Activated CD8-positive, alpha-beta T cell treated with anti-CD3 and anti-CD28 coated beads for 36 hours (primary cell): ENCODE data around the gene ERFL. TPM values are rescaled to one million over a fixed set of nuclear protein-coding genes. Genes with fewer than 3 reads are reported as not detected.

Experiments used
- ATAC-seq: fragments of 200-7000 bp; cut with Tn5 transposase; one replicate; pipeline ENCODE4 v1.10.0; 2021; ENCODE audit warnings: mild to moderate bottlenecking, moderate library complexity
- CTCF ChIA-PET: fragments of 350-600 bp; sonication (Branson Sonifier 250); formaldehyde crosslinking; loops from one replicate; lab custom pipeline; 2021; ENCODE audit warnings: antibody characterized with exemption; lab: Charles Lee
- POLR2A ChIA-PET: fragments of 350-600 bp; sonication (Branson Sonifier 250); formaldehyde crosslinking; loops from one replicate; lab custom pipeline; 2021; ENCODE audit warnings: antibody characterized with exemption; lab: Charles Lee
- DNase-seq: peaks from one replicate; pipeline ENCODE4 v3.0.0-alpha.2; 2020
- H3K27ac Mint-ChIP-seq: one replicate; pipeline ENCODE4 v1.8.0; 2021; ENCODE audit warnings: mild to moderate bottlenecking, mixed read lengths
- H3K27me3 Mint-ChIP-seq: one replicate; pipeline ENCODE4 v1.8.0; 2021; ENCODE audit warnings: mixed read lengths
- H3K36me3 Mint-ChIP-seq: one replicate; pipeline ENCODE4 v1.8.0; 2021; ENCODE audit warnings: low read depth, mixed read lengths
- H3K4me1 Mint-ChIP-seq: one replicate; pipeline ENCODE4 v1.8.0; 2021; ENCODE audit warnings: low read depth, mixed read lengths
- H3K4me3 Mint-ChIP-seq: one replicate; pipeline ENCODE4 v1.8.0; 2021; ENCODE audit warnings: mild to moderate bottlenecking, moderate library complexity, mixed read lengths
- H3K9me3 Mint-ChIP-seq: one replicate; pipeline ENCODE4 v1.8.0; 2021; ENCODE audit warnings: mixed read lengths
- intact Hi-C: fragments of 100-400 bp; cut with micrococcal nuclease; formaldehyde crosslinking; loops from one replicate; pipeline ENCODE4 v1.10.0; 2022
- total RNA-seq, 2 experiments: library from RNA; stranded (reverse); gene quantifications; one replicate each; pipeline ENCODE4 v1.2.3, GENCODE V29; 2021
- TF ChIP-seq, protein P1 (sequence below): fragments of 200-600 bp; IDR thresholded peaks from one replicate; pipeline ENCODE4 v1.8.0; 2022; ENCODE audit warnings: antibody characterized with exemption, mild to moderate bottlenecking

The ERFL gene
- total RNA-seq, 2 experiments from 2014 or later, result 1.5 to 1.6 TPM

- TF ChIP-seq, protein P1, sequence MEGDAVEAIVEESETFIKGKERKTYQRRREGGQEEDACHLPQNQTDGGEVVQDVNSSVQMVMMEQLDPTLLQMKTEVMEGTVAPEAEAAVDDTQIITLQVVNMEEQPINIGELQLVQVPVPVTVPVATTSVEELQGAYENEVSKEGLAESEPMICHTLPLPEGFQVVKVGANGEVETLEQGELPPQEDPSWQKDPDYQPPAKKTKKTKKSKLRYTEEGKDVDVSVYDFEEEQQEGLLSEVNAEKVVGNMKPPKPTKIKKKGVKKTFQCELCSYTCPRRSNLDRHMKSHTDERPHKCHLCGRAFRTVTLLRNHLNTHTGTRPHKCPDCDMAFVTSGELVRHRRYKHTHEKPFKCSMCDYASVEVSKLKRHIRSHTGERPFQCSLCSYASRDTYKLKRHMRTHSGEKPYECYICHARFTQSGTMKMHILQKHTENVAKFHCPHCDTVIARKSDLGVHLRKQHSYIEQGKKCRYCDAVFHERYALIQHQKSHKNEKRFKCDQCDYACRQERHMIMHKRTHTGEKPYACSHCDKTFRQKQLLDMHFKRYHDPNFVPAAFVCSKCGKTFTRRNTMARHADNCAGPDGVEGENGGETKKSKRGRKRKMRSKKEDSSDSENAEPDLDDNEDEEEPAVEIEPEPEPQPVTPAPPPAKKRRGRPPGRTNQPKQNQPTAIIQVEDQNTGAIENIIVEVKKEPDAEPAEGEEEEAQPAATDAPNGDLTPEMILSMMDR, result no peak
- CTCF ChIA-PET, result interaction anchor here (1.0 to 2.5 kb wide), 7 partner anchors 9 to 57 kb away, joined by 3 to 9 read pairs (median 4); partner anchors contain the start of gene RPS19
- DNase-seq (peak; percentile 20), ATAC-seq (no peak)
- H3K27ac Mint-ChIP-seq, result peak overlapping the region; percentile 93
- peaks cover 57% of the 10 kb centered on the region for H3K36me3 Mint-ChIP-seq
- POLR2A ChIA-PET, result interaction anchor here (1.0 to 13.9 kb wide), 11 partner anchors 8 to 68 kb away, joined by 3 to 282 read pairs (median 6); partner anchors contain the start of genes CD79A, ERFL and RPS19
- H3K4me3 Mint-ChIP-seq, result peak overlapping the region; percentile 4
- intact Hi-C loops, result loop anchor here (5.0 kb wide), 1 partner anchor 57 kb away; no protein-coding TSS in a partner anchor
- no peaks in the 10 kb centered on the region for H3K9me3 Mint-ChIP-seq
- no peaks in the 10 kb centered on the region for H3K27me3 Mint-ChIP-seq
- peaks cover 69% of the 10 kb centered on the region for H3K4me1 Mint-ChIP-seq
Measured at GRCh38 chr19:41889896-41890295, 38.4 kb downstream of the ERFL start.

- no peaks in the 10 kb centered on the region for H3K9me3 Mint-ChIP-seq
Measured at GRCh38 chr19:41888926-41889325, 39.3 kb downstream of the ERFL start.

GRCh38 chr19:41887711-41888382 lies 40.4 kb downstream of the ERFL start:
- peak overlapping the region; percentile 73 for H3K4me3 Mint-ChIP-seq
- DNase-seq, result peak; percentile 96
- peaks cover 57% of the 10 kb centered on the region for H3K4me1 Mint-ChIP-seq
- ChIA-PET CTCF (interaction anchor here (0.6 to 6.3 kb wide), 13 partner anchors 11 to 64 kb away, joined by 3 to 61 read pairs (median 6); partner anchors contain the start of gene RPS19), POLR2A (interaction anchor here (0.6 to 13.9 kb wide), 12 partner anchors 14 to 1854 kb away, joined by 3 to 282 read pairs (median 4); partner anchors contain the start of genes CD79A, RABAC1 and RPS19)
- H3K9me3 Mint-ChIP-seq, result no peaks in the 10 kb centered on the region
- peak overlapping the region; percentile 93 for H3K27ac Mint-ChIP-seq
- peak; percentile 57 for ATAC-seq
- TF ChIP-seq, protein P1, result peak; percentile 50
- peaks cover 62% of the 10 kb centered on the region for H3K36me3 Mint-ChIP-seq
- no peaks in the 10 kb centered on the region for H3K27me3 Mint-ChIP-seq
- intact Hi-C loops, result loop anchor here (5.0 kb wide), 1 partner anchor 59 kb away; no protein-coding TSS in a partner anchor

More at GRCh38 chr19:41888926-41889325, 39.3 kb downstream of the ERFL start:
- H3K4me1 Mint-ChIP-seq, result peaks cover 62% of the 10 kb centered on the region
- ChIA-PET CTCF (interaction anchor here (0.8 to 4.4 kb wide), 13 partner anchors 9 to 57 kb away, joined by 3 to 16 read pairs (median 5); partner anchors contain the start of gene RPS19), POLR2A (interaction anchor here (0.6 to 13.9 kb wide), 20 partner anchors 8 to 70 kb away, joined by 3 to 282 read pairs (median 5); partner anchors contain the start of genes CD79A, ERFL, RABAC1 and RPS19)
- peak; percentile 67 for DNase-seq
- peak overlapping the region; percentile 93 for H3K27ac Mint-ChIP-seq
- H3K36me3 Mint-ChIP-seq, result peaks cover 61% of the 10 kb centered on the region
- peak overlapping the region; percentile 73 for H3K4me3 Mint-ChIP-seq
- intact Hi-C loops, result loop anchor here (5.0 kb wide), 1 partner anchor 58 kb away; no protein-coding TSS in a partner anchor
- ATAC-seq, result no peak
- no peaks in the 10 kb centered on the region for H3K27me3 Mint-ChIP-seq
- TF ChIP-seq, protein P1, result no peak

DNA sequence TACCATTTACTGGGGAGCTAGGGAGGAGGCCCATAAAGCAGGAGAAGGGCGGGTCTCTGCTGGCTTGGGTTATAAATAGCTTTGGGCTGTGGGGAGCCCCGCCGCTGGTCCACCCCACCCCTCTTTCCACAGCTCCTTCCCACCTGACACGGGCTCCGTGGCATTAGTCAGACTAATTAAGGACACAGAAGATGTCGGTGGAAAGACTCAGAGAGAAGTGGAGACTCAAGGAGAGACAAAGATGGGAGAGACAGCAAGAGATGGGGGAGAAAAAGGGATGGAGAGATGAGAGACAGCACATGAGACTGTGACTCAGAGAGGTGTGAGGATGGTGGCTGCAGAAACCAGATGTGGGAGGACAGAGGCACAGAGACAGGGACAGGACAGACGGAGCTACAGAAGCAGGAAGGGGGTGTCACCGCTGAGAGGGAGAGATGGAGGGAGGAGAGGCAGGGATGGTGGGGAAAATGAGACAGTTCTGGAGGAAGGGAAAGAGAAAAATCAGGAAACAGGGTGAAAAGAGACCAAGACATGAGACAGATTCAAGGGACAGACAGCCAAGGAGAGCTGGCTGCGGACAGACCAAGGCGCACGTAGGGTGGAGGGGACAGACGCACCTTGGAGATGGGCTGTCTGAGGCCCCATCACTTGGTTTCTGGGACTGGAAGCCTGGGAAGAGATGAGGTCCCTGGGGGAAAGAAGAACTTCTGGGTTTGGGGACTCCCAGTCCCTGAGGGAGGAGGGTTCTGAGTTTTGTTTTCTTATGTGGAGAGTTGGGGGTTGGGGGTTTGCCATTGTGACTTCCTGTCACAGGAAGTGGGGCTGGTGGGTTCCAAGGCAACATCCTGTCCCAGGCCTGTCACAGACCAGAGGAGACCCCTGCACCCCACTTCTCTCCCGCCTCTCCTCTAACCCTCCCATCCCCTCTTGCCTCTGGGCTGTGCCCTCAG lies 41.2 kb downstream of the ERFL start:
- POLR2A ChIA-PET, result interaction anchor here (0.6 to 13.9 kb wide), 14 partner anchors 9 to 70 kb away, joined by 3 to 282 read pairs (median 6); partner anchors contain the start of genes CD79A and RPS19
- CTCF ChIA-PET, result interaction anchor here (0.7 to 6.3 kb wide), 12 partner anchors 9 to 71 kb away, joined by 3 to 61 read pairs (median 7); partner anchors contain the start of genes RABAC1 and RPS19
- TF ChIP-seq, protein P1, result no peak
- DNase-seq (peak; percentile 88), ATAC-seq (peak; percentile 45)
- Mint-ChIP-seq H3K27ac (peak overlapping the region; percentile 93), H3K36me3 (peaks cover 57% of the 10 kb centered on the region), H3K4me3 (peak overlapping the region; percentile 73), H3K4me1 (peaks cover 58% of the 10 kb centered on the region), H3K9me3 (no peaks in the 10 kb centered on the region), H3K27me3 (no peaks in the 10 kb centered on the region)
- intact Hi-C loops, result loop anchor here (5.0 kb wide), 1 partner anchor 60 kb away; no protein-coding TSS in a partner anchor
